ENCODE measurements around the gene NPDC1. TPM values are rescaled to one million over a fixed set of nuclear protein-coding genes. Genes with fewer than 3 reads are reported as not detected.

The NPDC1 gene
- total RNA-seq, 1 donor from 2014 or later: 260 TPM

DNA sequence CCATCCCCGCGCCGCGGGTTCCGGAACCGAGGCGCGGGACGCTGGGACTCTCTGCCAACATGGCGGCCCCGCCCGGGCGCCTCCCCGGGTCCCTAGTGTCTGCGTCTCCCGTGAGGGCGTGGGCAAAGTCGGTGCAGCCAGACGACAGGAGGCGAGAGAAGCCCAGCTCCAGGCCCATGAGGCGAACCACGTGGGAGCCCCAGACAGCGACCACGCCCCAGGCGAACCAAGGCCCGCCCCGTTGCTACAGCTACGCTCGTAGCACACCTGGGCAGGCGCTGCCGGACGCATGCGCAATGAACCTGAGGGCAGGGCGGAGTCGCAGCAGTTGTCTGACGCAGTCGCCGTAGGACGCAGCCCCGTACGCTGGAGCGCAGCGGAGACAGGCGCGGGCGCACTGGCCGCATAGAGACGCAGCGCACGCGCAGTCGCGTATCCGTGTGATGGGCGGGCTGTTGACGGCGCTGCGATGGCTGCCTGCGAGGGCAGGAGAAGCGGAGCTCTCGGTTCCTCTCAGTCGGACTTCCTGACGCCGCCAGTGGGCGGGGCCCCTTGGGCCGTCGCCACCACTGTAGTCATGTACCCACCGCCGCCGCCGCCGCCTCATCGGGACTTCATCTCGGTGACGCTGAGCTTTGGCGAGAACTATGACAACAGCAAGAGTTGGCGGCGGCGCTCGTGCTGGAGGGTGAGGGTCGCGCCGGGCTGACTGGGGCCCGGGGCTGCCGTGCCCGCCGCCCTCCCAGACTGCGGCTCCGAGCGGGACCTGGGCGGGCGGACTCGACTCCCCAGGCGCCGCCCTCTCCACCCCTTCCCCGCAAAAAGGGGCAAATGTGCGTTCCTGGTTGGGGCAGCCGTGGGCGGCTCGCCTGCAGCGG, 40.8 kb upstream of the NPDC1 start, which contains the start of gene MAN1B1:
TSS of gene MAN1B1 (plus strand) at position 455 of the 878 bp plus-strand sequence. CDS start at position 470, 15 bp downstream.
- peaks cover 6% of the 10 kb centered on the region for H3K36me3 Mint-ChIP-seq (ENCODE audit: unreplicated experiment)
- H3K4me3 Mint-ChIP-seq (ENCODE audit: unreplicated experiment): peak within 1 kb of the TSS; percentile 95
- peaks cover 13% of the 10 kb centered on the region for H3K9me3 Mint-ChIP-seq (ENCODE audit: unreplicated experiment)
- H3K4me1 Mint-ChIP-seq (ENCODE audit: low read depth, unreplicated experiment): peaks cover 17% of the 10 kb centered on the region
- TF ChIP-seq, protein P1, sequence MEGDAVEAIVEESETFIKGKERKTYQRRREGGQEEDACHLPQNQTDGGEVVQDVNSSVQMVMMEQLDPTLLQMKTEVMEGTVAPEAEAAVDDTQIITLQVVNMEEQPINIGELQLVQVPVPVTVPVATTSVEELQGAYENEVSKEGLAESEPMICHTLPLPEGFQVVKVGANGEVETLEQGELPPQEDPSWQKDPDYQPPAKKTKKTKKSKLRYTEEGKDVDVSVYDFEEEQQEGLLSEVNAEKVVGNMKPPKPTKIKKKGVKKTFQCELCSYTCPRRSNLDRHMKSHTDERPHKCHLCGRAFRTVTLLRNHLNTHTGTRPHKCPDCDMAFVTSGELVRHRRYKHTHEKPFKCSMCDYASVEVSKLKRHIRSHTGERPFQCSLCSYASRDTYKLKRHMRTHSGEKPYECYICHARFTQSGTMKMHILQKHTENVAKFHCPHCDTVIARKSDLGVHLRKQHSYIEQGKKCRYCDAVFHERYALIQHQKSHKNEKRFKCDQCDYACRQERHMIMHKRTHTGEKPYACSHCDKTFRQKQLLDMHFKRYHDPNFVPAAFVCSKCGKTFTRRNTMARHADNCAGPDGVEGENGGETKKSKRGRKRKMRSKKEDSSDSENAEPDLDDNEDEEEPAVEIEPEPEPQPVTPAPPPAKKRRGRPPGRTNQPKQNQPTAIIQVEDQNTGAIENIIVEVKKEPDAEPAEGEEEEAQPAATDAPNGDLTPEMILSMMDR (IDR thresholded peaks at IDR 0.05; ENCODE audit: partially characterized antibody, unreplicated experiment): peak; percentile 9
- H3K27ac Mint-ChIP-seq (ENCODE audit: unreplicated experiment): peak within 1 kb of the TSS; percentile 70
- peak; percentile 99 for DNase-seq
- peaks cover 9% of the 10 kb centered on the region for H3K27me3 Mint-ChIP-seq (ENCODE audit: unreplicated experiment)

DNA sequence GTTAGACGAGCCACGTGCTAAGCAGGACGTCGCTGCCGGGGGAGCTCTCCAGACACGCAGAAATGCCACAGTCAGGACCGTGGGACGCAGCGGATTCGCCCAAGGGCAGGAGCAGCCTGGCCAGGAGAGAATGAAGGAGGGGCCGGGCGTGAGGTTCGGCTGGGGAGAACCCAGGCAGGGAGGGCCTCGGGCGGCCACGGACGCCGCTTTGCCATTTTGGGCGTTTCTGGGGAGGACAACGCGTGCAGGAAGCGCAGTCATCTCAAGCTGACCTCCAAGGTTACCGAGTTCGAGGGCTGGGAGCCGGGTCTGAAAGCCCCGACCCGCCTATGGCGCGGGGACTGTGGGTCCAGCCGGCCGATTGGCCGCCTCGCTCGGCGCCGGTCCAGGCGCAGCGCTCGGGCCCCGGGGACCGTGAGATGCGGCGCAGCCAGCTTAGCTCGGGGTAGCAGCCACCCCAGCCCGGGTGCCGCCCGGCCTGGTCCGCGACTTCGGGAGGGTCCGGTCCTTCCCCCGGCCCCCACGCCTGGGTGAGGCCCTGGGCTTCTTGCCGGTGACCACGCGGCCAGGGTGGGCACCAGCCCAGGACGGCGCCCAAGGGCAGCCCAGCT, 40.0 kb upstream of the NPDC1 start:
- peaks cover 6% of the 10 kb centered on the region for H3K36me3 Mint-ChIP-seq (ENCODE audit: unreplicated experiment)
- H3K27ac Mint-ChIP-seq (ENCODE audit: unreplicated experiment): peak overlapping the region; percentile 59
- peaks cover 13% of the 10 kb centered on the region for H3K9me3 Mint-ChIP-seq (ENCODE audit: unreplicated experiment)
- H3K4me3 Mint-ChIP-seq (ENCODE audit: unreplicated experiment): peak overlapping the region; percentile 88
- H3K4me1 Mint-ChIP-seq (ENCODE audit: low read depth, unreplicated experiment): peaks cover 17% of the 10 kb centered on the region
- no peak for DNase-seq
- peaks cover 12% of the 10 kb centered on the region for H3K27me3 Mint-ChIP-seq (ENCODE audit: unreplicated experiment)
- TF ChIP-seq, protein P1 (IDR thresholded peaks at IDR 0.05; ENCODE audit: partially characterized antibody, unreplicated experiment): no peak

DNA sequence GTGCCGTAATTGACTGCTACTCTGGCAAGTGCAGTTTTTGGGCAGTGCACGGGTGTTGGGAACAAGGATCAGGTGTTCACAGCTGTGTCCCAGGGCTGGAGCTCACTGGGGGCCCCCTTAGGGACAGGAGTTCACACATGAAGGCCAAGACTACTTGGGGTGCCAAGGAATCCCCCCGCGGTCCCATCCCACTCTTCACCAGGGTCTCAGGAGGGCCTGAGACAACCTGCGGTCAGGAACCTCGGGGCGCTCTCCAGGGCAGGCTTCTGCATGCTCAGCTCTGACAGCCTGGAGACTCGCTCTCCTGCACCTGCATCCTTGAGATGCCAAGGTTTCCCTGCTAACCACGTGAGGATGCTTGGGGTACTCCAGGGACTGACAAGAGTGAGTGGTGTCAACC, 38.5 kb upstream of the NPDC1 start:
- H3K4me3 Mint-ChIP-seq (ENCODE audit: unreplicated experiment): no peak overlapping the region

DNA sequence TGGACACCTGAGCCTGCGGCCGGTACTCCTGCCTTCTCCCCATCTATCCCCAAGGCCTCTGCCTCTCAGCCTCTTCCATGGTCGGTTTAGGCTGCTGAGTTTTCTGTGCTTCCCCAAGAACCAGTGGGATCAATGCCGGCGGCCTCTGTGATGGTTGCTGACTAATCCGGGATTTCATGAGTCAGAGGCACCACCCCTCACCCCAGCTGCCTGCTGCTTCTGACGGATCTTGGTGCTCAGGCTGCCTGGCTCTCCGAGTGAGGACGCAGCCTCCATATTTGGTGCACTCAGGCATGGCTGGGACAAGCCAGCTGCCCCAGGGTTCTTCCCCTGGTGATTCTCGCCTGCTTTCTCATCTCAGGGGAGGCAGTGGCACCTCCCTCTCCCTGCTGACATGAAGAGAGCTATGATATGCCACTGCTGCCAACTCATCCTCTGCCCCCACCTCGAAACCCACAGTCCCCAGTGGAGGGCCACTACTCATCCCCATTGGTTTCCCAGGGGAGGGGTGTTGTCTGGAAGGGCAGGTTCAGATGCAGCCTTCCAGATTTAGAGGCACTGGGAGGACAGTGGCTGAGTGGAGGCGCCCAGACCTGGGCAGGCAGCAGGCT, 37.5 kb upstream of the NPDC1 start:
- no peak overlapping the region for H3K27ac Mint-ChIP-seq (ENCODE audit: unreplicated experiment)
- peaks cover 14% of the 10 kb centered on the region for H3K9me3 Mint-ChIP-seq (ENCODE audit: unreplicated experiment)
- TF ChIP-seq, protein P1 (IDR thresholded peaks at IDR 0.05; ENCODE audit: partially characterized antibody, unreplicated experiment): no peak
- H3K4me1 Mint-ChIP-seq (ENCODE audit: low read depth, unreplicated experiment): peaks cover 9% of the 10 kb centered on the region
- H3K36me3 Mint-ChIP-seq (ENCODE audit: unreplicated experiment): peaks cover 6% of the 10 kb centered on the region
- no peak overlapping the region for H3K4me3 Mint-ChIP-seq (ENCODE audit: unreplicated experiment)
- H3K27me3 Mint-ChIP-seq (ENCODE audit: unreplicated experiment): peaks cover 11% of the 10 kb centered on the region
- no peak for DNase-seq

More for the DNA sequence above, 38.5 kb upstream of the NPDC1 start:
- TF ChIP-seq, protein P1 (IDR thresholded peaks at IDR 0.05; ENCODE audit: partially characterized antibody, unreplicated experiment): no peak
- Mint-ChIP-seq H3K27me3 (ENCODE audit: unreplicated experiment) (peaks cover 15% of the 10 kb centered on the region), H3K36me3 (ENCODE audit: unreplicated experiment) (peaks cover 6% of the 10 kb centered on the region), H3K27ac (ENCODE audit: unreplicated experiment) (no peak overlapping the region), H3K4me1 (ENCODE audit: low read depth, unreplicated experiment) (peaks cover 17% of the 10 kb centered on the region), H3K9me3 (ENCODE audit: unreplicated experiment) (peaks cover 14% of the 10 kb centered on the region)
- no peak for DNase-seq

Data from glutamatergic neuron (in vitro differentiated cells).